ENCODE measurements around the gene ADAMTS15. TPM values are rescaled to one million over a fixed set of nuclear protein-coding genes. Genes with fewer than 3 reads are reported as not detected.

The ADAMTS15 gene
- total RNA-seq, 2 experiments from 2014 or later: not detected

DNA sequence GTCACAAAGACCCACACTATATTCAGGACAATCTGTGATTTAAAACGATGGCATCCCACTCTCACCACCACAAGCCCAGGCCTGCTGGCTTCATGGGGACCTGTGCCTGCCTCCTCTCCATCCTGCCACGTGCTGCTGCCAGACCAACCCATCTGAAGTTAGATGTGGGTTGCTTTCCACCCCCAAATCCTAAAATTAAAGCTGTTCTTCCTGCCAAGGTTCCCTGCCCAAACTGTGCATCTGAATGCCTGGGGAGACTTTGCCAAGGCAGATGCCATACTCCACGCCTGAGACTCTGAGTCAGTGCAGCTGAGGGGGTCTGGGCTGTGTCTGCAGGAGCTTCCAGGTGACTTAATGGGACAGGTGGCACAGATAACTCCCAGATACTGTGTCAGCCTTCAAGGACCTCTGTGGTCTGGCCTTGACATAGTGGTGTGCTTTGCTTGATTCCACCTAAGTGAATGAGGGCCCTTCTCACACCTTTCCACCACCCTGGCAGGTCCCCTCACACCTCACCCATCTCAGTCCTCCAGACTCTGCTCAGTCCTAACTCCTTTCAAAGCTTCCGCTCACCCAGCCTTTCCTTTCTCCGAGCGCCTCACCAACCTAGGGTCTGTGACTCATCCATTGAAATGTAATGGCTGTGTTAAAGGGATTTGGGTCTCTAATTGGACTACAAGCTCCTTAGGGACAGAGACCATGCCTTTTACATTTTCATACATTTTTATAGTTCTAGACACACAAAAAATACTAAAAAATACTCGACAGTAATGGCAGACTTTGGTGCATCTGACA is 38.7 kb upstream of the ADAMTS15 start:
- H3K36me3 Mint-ChIP-seq: no peaks in the 10 kb centered on the region
- H3K27me3 Mint-ChIP-seq: peaks cover 19% of the 10 kb centered on the region
- H3K9me3 Mint-ChIP-seq (ENCODE audit: low read depth): no peaks in the 10 kb centered on the region
- CTCF ChIA-PET: interaction anchor here (0.7 kb wide), 1 partner anchor 22 kb away, joined by 3 read pairs; no protein-coding TSS in a partner anchor
- H3K4me3 Mint-ChIP-seq: no peak overlapping the region
- DNase-seq: no peak
- H3K4me1 Mint-ChIP-seq: no peaks in the 10 kb centered on the region
- no peak for ATAC-seq
- H3K27ac Mint-ChIP-seq: no peak overlapping the region

DNA sequence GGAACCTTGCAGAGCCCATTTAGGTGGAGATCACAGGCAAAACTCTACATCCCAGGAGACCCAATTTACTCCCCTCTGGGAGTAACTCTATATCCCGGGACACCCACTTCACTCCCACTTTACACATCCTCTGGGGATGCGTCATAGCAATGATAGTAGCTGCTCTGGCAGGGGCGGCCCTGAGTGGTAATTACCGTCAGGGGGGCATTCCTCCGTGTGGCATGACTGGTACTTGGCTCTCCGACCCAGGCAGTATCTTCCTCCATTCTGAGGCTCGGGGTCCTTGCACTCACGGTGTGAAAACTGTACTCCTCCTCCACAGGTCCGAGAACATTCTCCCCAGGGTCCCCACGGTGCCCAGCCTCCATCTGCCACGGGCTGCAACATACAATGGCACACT is 37.2 kb upstream of the ADAMTS15 start:
- Mint-ChIP-seq H3K36me3 (no peaks in the 10 kb centered on the region), H3K27ac (no peak overlapping the region), H3K9me3 (ENCODE audit: low read depth) (no peaks in the 10 kb centered on the region), H3K4me1 (no peaks in the 10 kb centered on the region), H3K4me3 (no peak overlapping the region), H3K27me3 (peaks cover 22% of the 10 kb centered on the region)
- CTCF ChIA-PET: no interaction called here
- DNase-seq (no peak), ATAC-seq (no peak)

DNA sequence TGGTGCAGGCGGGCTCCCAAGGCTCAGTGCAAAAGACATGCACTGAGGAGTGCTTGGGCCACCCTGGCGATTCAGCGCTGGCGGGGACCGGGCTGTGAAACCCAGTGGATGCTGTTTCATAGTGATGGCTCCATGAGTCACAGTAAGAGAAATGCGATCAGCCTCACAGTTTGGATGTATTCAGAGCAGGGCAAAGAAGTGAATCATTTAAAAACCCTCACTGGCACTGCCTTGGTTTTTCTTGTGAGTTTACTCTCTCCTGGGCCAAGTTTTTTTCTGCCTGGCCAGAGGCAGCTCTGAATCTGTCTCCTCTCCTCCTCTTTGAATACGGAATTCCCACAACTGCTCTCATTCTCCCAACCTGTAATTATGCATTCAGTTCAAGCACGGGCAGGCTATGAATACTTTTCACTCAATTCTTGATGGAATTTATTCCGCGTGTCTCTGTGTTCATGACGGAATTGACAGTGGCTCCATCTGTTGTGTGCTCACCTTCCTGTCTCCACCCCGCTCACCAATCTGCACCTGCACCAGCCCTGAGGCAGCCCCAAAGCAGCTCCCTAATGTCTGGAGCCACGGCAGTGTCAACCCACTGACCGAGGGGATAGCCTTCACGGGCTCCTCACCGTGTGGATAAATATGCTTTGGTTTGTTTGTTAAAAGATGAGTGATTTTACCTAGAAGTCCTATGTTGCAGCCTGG is 34.9 kb upstream of the ADAMTS15 start:
- Mint-ChIP-seq H3K36me3 (no peaks in the 10 kb centered on the region), H3K27me3 (peaks cover 17% of the 10 kb centered on the region), H3K4me3 (no peak overlapping the region), H3K27ac (no peak overlapping the region), H3K4me1 (no peaks in the 10 kb centered on the region), H3K9me3 (ENCODE audit: low read depth) (no peaks in the 10 kb centered on the region)
- ATAC-seq (no peak), DNase-seq (no peak)
- CTCF ChIA-PET: interaction anchor here (1.7 kb wide), 1 partner anchor 201 kb away, joined by 6 read pairs; no protein-coding TSS in a partner anchor

DNA sequence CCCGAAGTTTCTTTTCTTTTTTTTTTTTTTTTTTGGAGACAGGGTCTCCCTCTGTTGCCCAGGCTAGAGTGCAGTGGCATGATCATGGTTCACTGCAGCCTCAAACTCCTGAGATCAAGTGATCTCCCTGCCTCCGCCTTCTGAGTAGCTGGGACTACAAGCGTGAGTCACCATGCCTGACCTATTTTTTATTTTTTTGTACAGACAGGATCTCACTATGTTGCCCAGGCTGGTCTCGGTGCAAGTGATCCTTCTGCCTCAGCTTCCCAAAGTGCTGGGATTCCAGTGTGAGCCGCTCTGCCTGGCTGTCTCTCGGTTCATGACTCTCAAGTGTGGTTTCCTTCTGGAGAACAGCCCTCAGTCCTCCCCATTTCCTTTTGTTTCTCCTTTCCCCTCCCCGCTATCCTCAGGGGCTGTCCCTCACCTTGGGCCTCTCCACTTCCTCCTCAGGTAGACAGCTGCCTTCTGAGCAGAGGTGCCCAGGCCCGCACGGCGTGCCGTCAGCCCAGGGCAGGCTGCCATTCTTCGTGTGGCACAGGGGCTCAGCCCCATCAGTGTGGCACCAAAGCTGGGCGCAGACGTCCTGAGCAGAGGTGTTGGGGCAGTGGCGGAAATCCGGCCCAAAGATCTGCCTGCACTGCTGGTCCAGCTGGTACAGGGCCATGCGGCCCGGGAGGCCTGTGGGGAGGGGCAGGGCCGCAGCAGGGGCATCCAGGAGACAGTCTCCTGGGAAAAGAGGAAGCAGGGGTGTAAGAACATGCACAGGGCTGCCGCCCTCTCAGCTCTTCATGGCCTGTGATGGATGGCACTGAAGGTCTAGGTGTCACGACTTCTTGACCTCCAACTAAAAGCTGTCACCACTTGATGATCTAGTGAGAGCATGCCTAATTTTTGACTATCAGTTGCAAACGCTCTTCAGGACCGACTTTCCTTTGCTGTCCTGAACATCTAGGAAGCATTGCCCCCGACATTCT is 34.1 kb upstream of the ADAMTS15 start:
- no peak for ATAC-seq
- H3K4me1 Mint-ChIP-seq: no peaks in the 10 kb centered on the region
- DNase-seq: no peak
- CTCF ChIA-PET: interaction anchor here (1.3 to 1.7 kb wide), 3 partner anchors 17 to 448 kb away, joined by 3 to 6 read pairs (median 5); no protein-coding TSS in a partner anchor
- H3K27ac Mint-ChIP-seq: no peak overlapping the region
- no peaks in the 10 kb centered on the region for H3K9me3 Mint-ChIP-seq (ENCODE audit: low read depth)
- H3K36me3 Mint-ChIP-seq: no peaks in the 10 kb centered on the region
- peaks cover 18% of the 10 kb centered on the region for H3K27me3 Mint-ChIP-seq
- H3K4me3 Mint-ChIP-seq: no peak overlapping the region

DNA sequence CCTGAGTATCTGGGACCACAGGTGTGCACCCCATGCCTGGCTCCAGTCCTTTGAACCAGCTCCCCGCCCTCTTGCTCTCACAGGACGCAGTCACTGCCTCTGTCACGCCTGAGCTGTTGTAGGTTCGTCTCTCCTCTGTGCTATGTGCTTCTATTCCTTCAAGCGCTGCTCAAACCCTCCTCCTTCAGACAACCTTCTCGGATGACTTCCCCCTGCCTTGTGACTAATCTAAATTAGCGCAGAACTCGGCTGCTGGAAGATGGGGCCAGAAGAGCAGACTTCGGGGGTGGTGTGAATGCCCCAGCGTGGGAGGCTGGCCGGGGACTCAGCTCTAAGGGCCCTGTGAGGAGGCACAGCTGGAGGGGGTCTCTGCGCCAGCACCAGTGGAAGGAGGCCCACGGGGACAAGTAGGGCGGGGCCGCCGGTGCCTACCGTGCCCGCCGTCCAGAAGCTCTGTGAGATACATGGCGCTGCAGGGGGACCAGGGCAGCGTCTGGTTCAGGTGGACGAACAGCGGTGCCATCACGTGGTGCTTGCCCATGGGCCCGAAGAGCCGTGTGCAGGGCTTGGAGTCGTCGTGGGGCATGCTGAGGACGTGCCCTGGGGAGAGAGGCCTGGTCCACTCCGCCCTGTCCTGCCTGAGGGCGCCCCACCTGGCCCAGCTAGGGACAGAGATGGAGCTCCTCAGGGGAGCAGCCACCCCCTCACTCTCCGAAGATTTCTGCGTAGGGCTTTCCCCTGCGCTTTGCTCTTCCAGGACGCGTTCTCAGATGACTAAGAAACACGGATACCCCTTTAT is 32.5 kb upstream of the ADAMTS15 start:
- CTCF ChIA-PET: interaction anchor here (1.7 kb wide), 2 partner anchors 203 to 446 kb away, joined by 5 to 6 read pairs; no protein-coding TSS in a partner anchor
- no peak overlapping the region for H3K27ac Mint-ChIP-seq
- peaks cover 23% of the 10 kb centered on the region for H3K27me3 Mint-ChIP-seq
- no peaks in the 10 kb centered on the region for H3K9me3 Mint-ChIP-seq (ENCODE audit: low read depth)
- no peaks in the 10 kb centered on the region for H3K36me3 Mint-ChIP-seq
- no peak overlapping the region for H3K4me3 Mint-ChIP-seq
- no peak for ATAC-seq
- DNase-seq: no peak
- no peaks in the 10 kb centered on the region for H3K4me1 Mint-ChIP-seq

DNA sequence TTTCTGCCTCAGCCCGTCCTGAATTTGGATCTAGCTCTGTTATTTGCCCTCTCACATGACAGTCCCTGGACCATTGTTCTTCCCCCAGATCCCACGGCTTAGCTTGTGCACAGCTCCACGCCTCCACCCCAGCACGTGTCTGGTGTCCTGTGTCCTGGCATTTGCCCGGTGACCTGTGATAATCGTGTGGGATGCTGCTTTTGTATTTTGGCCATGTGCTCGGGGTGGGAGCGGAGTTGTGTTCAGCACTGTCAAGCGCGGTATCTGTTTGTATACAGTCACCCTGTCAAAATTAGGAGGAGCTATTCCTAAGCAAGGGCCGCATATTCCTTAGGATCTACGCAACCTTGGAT is 31.9 kb upstream of the ADAMTS15 start:
- no peaks in the 10 kb centered on the region for H3K4me1 Mint-ChIP-seq
- H3K27me3 Mint-ChIP-seq: peaks cover 22% of the 10 kb centered on the region
- no peak for DNase-seq
- H3K4me3 Mint-ChIP-seq: no peak overlapping the region
- H3K36me3 Mint-ChIP-seq: no peaks in the 10 kb centered on the region
- H3K9me3 Mint-ChIP-seq (ENCODE audit: low read depth): no peaks in the 10 kb centered on the region
- CTCF ChIA-PET: no interaction called here
- no peak for ATAC-seq
- H3K27ac Mint-ChIP-seq: no peak overlapping the region

DNA sequence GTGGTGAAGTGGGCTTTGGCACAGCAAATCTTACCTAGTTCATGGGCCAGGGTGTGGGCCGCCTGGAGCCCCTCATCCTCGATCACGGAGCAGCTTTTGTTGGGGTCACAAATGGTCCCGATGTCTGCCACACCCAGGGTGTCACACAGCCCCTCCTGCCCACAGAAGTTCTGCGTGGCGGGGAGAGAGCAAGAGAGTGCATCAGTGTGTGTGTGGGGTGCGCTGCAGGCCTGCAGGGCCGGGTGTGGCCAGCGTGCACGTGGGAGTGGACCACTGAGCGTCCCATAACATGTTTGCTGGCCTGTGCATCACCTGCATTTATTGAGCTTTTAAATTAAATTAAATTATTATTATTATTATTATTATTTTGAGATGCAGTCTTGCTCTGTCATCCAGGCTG is 31.5 kb upstream of the ADAMTS15 start:
- Mint-ChIP-seq H3K36me3 (no peaks in the 10 kb centered on the region), H3K4me3 (no peak overlapping the region), H3K4me1 (no peaks in the 10 kb centered on the region), H3K27me3 (peaks cover 22% of the 10 kb centered on the region), H3K27ac (no peak overlapping the region), H3K9me3 (ENCODE audit: low read depth) (no peaks in the 10 kb centered on the region)
- ATAC-seq (no peak), DNase-seq (no peak)
- CTCF ChIA-PET: no interaction called here

DNA sequence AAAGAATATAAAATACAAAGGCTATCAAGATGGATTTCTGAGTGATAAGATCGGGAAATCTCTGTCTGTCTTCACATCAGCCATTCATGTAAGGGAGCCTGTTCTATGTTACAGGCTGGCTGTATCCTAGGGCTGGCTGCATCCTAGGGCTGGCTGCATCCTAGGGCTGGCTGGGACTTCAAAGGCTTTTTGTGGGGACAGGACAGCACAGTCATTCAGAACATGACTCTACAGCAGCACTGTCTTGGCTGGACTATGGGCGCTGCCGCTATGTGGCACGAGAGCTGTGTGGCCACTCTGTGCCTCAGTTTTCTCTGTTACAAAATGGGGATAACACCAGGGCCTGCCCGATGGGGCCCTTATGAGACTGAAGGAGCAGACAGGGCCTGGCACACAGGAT is 30.2 kb upstream of the ADAMTS15 start:
- Mint-ChIP-seq H3K4me1 (no peaks in the 10 kb centered on the region), H3K36me3 (no peaks in the 10 kb centered on the region), H3K4me3 (no peak overlapping the region), H3K27ac (no peak overlapping the region), H3K9me3 (ENCODE audit: low read depth) (no peaks in the 10 kb centered on the region), H3K27me3 (peaks cover 25% of the 10 kb centered on the region)
- CTCF ChIA-PET: interaction anchor here (1.3 kb wide), 1 partner anchor 444 kb away, joined by 3 read pairs; no protein-coding TSS in a partner anchor
- no peak for ATAC-seq
- no peak for DNase-seq

DNA sequence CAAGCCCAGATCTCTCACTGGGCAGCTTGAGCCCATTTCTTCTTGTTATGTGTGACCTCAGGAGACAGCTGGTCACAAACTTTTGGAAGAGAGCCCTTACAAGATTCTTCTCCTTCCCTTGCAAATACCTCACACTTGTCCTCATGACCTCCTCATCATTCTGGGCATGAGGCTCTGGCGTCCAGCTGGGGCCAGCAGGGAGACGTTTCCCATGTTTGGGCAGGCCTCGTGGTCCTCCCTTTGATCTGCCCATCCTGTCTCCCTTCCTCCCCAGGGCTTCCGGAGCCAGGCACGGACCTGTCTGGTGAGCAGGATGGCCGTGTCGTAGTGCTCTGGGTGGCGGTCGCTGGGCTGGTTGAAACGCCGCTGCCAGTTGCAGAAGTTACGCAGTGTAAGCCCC is 29.7 kb upstream of the ADAMTS15 start:
- no peaks in the 10 kb centered on the region for H3K36me3 Mint-ChIP-seq
- CTCF ChIA-PET: interaction anchor here (1.3 kb wide), 1 partner anchor 444 kb away, joined by 3 read pairs; no protein-coding TSS in a partner anchor
- no peaks in the 10 kb centered on the region for H3K4me1 Mint-ChIP-seq
- DNase-seq: no peak
- no peak for ATAC-seq
- no peak overlapping the region for H3K4me3 Mint-ChIP-seq
- H3K27ac Mint-ChIP-seq: no peak overlapping the region
- no peaks in the 10 kb centered on the region for H3K9me3 Mint-ChIP-seq (ENCODE audit: low read depth)
- H3K27me3 Mint-ChIP-seq: peaks cover 23% of the 10 kb centered on the region

DNA sequence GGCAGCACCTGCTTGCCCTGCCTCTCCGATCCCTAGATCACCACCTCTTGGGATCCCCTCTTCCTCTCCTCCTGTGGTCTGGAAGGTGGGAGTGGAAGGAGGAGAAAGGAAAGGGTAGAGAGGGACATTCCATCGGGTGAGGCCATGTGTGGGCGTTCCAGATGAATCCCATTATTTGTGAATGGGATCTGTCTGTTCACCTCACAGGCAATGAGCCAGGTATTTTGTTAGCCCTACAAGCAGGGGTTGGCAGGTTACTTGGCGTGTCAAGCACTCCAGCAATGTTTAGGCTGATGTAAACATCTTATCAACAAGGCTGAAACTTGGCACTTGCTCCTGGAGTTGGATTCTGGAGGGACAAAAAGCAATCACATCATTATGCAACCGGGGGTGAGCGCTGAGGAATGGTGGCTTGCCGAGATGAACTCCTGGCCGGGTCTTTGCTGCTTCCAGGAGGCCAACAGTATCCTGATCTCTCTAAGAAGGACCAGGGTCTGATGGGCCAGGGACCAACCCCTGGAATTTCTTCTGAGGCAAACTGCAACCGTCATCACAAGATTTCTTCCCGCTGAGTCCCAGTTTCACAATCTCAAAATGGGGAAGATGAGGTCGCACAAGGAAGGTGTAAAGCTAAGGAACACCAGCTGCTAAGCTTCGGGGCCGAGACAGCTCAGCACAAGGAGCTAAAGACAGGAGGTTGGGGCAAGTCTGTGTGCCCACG is 27.8 kb upstream of the ADAMTS15 start:
- DNase-seq: no peak
- Mint-ChIP-seq H3K27me3 (peaks cover 31% of the 10 kb centered on the region), H3K36me3 (no peaks in the 10 kb centered on the region), H3K9me3 (ENCODE audit: low read depth) (no peaks in the 10 kb centered on the region), H3K4me3 (no peak overlapping the region), H3K4me1 (no peaks in the 10 kb centered on the region), H3K27ac (peak overlapping the region; percentile 33)
- no peak for ATAC-seq
- CTCF ChIA-PET: interaction anchor here (1.2 kb wide), 1 partner anchor 10 kb away, joined by 3 read pairs; no protein-coding TSS in a partner anchor

DNA sequence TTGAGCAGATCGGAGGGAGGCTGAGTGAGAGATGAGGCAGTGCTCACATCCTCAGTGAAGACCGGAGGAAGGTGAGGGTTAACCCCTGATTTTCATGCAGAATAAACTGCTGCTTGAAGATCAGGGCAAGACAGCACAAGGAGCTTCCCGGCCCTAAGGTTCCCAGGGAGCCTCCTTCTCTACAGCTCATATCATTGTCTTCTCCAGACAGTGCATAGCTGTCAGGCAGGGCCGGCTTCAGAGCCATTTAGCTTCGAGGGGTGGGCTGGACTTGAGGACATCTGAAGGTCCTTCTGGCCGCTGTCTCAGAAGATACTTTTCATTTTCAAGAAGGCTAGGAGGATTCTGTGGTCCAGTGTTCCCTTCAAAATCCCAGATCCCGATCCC is 27.3 kb upstream of the ADAMTS15 start:
- H3K36me3 Mint-ChIP-seq: no peaks in the 10 kb centered on the region
- no peaks in the 10 kb centered on the region for H3K9me3 Mint-ChIP-seq (ENCODE audit: low read depth)
- peak overlapping the region; percentile 33 for H3K27ac Mint-ChIP-seq
- no peak for ATAC-seq
- no peak overlapping the region for H3K4me3 Mint-ChIP-seq
- peaks cover 36% of the 10 kb centered on the region for H3K27me3 Mint-ChIP-seq
- H3K4me1 Mint-ChIP-seq: no peaks in the 10 kb centered on the region
- CTCF ChIA-PET: interaction anchor here (1.2 kb wide), 1 partner anchor 10 kb away, joined by 3 read pairs; no protein-coding TSS in a partner anchor
- no peak for DNase-seq

DNA sequence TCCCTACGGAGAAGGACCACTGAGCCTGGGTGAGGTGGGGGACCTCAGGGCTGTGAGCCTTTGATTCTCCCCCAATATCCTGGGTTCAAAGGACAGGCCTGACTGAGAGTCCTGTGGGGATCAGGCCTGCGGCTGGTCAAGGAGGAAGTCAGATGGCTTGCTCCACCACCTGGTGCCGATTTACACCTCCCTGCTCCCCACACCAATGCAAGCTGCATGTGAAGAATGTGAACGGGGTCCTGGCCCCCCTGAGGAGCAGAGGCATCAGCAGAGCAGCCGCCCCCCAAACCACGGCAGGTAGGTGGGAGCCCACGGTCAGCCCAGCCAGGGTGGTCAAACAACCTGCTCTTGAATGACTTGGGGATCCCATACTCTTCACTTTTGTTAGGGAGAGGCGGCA is 26.7 kb upstream of the ADAMTS15 start:
- no peaks in the 10 kb centered on the region for H3K9me3 Mint-ChIP-seq (ENCODE audit: low read depth)
- peaks cover 41% of the 10 kb centered on the region for H3K27me3 Mint-ChIP-seq
- no peak overlapping the region for H3K27ac Mint-ChIP-seq
- ATAC-seq: no peak
- H3K4me3 Mint-ChIP-seq: no peak overlapping the region
- no peaks in the 10 kb centered on the region for H3K4me1 Mint-ChIP-seq
- no peaks in the 10 kb centered on the region for H3K36me3 Mint-ChIP-seq
- no peak for DNase-seq
- CTCF ChIA-PET: interaction anchor here (1.1 to 1.2 kb wide), 2 partner anchors 9 to 13 kb away, joined by 3 read pairs; no protein-coding TSS in a partner anchor

All from activated CD8-positive, alpha-beta memory T cell treated with anti-CD3 and anti-CD28 coated beads, Interleukin-2, amount 10 ng/mL, durations not matched to agents 7 days and 5 days (primary cell).